Tibial nerve (tissue), 4 donors: ENCODE data around the gene ETNK2. TPM values are rescaled to one million over a fixed set of nuclear protein-coding genes. Genes with fewer than 3 reads are reported as not detected.
A peak's percentile ranks its signal among the peaks of the same experiment; 100 is the strongest.

Experiments used
- DNase-seq, 2 donors: peaks; one replicate each; pipeline ENCODE4 v3.0.0-alpha.2; 2019; ENCODE audit warnings: low spot score in 2 of 2
- H3K27ac ChIP-seq, 4 donors: fragments of 200-600 bp; sonication (generic) in 3 of 4; one replicate each; pipeline ENCODE4 v1.5.1; 2017 to 2019; ENCODE audit warnings: mild to moderate bottlenecking in 1 of 4
- H3K27me3 ChIP-seq, 2 donors: fragments of 200-600 bp; sonication (generic) in 1 of 2; one replicate each; pipeline versions ENCODE4 v1.5.1 to v1.6.0; 2017 to 2019
- H3K36me3 ChIP-seq, 3 donors: fragments of 200-600 bp; sonication (generic); one replicate each; pipeline ENCODE4 v1.5.1; 2018 to 2019
- H3K4me1 ChIP-seq, 4 donors: fragments of 200-600 bp; sonication (generic) in 3 of 4; one replicate each; pipeline ENCODE4 v1.5.1; 2017 to 2019
- H3K4me3 ChIP-seq, 4 donors: fragments of 200-600 bp; sonication (generic) in 3 of 4; one replicate each; pipeline ENCODE4 v1.5.1; 2017 to 2019; ENCODE audit warnings: mild to moderate bottlenecking in 1 of 4, moderate library complexity in 1 of 4
- H3K9me3 ChIP-seq, 4 donors: fragments of 200-600 bp; sonication (generic) in 3 of 4; one replicate each; pipeline ENCODE4 v1.5.1; 2017 to 2019
- EP300 ChIP-seq, 2 donors: sonication (generic); formaldehyde crosslinking; IDR thresholded peaks; one replicate each; pipeline ENCODE4 v1.6.1; 2017; ENCODE audit warnings: antibody characterized with exemption in 2 of 2, mild to moderate bottlenecking in 1 of 2
- POLR2A ChIP-seq, 2 donors: fragments of 450-650 bp; IDR thresholded peaks; one replicate each; pipeline ENCODE4 v1.6.1; 2017; ENCODE audit warnings: antibody characterized with exemption in 2 of 2, mild to moderate bottlenecking in 2 of 2, moderate library complexity in 2 of 2
- WGBS, 2 donors: methylation state at CpG; one replicate each; pipeline ENCODE4 v1.1.5; 2018; 5-methylcytosine and 5-hydroxymethylcytosine counted together
- total RNA-seq, 4 donors: library from RNA; depleted of rRNA; stranded (reverse); fragments of >200 nt; gene quantifications; one replicate each; pipeline ENCODE4 v1.1.0, GENCODE V29; 2016
- TF ChIP-seq, protein P1 (sequence below), 5 experiments: fragments of 200-600 bp in 3 of 5; fragments of 450-650 bp in 2 of 5; sonication (generic) in 3 of 5; IDR thresholded peaks; one replicate each; pipeline ENCODE4 v1.5.1; 2016 to 2019; ENCODE audit warnings: antibody characterized with exemption in 5 of 5, mild to moderate bottlenecking in 3 of 5, moderate library complexity in 2 of 5

The ETNK2 gene
- total RNA-seq, 4 donors from 2014 or later = 24.6 to 95.2 (median 67.8) TPM

DNA sequence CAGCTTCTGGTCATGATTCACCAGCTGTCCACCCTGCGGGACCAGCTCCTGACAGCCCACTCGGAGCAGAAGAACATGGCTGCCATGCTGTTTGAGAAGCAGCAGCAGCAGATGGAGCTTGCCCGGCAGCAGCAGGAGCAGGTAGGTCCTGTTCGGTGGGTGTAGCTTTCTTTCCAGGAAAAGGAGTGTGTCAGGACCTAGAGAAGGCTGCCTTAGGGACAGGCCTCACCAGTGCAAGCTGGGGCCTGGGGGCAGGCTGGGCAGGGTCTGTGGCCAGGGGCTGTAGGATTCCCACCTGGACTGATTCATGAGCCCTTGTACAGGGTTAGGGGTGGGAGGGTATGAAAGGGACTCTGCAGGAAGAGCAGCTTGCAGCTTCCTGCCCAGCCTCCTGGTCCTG lies 35.3 kb downstream of the ETNK2 start:
- H3K4me3 ChIP-seq = no peak overlapping the region
- no peak for TF ChIP-seq EP300 (IDR thresholded peaks at IDR 0.05)
- TF ChIP-seq, protein P1, sequence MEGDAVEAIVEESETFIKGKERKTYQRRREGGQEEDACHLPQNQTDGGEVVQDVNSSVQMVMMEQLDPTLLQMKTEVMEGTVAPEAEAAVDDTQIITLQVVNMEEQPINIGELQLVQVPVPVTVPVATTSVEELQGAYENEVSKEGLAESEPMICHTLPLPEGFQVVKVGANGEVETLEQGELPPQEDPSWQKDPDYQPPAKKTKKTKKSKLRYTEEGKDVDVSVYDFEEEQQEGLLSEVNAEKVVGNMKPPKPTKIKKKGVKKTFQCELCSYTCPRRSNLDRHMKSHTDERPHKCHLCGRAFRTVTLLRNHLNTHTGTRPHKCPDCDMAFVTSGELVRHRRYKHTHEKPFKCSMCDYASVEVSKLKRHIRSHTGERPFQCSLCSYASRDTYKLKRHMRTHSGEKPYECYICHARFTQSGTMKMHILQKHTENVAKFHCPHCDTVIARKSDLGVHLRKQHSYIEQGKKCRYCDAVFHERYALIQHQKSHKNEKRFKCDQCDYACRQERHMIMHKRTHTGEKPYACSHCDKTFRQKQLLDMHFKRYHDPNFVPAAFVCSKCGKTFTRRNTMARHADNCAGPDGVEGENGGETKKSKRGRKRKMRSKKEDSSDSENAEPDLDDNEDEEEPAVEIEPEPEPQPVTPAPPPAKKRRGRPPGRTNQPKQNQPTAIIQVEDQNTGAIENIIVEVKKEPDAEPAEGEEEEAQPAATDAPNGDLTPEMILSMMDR (IDR thresholded peaks at IDR 0.05) = no peak
- no peak for TF ChIP-seq POLR2A (IDR thresholded peaks at IDR 0.05)
- no peak for DNase-seq
- H3K27ac ChIP-seq = peak overlapping the region in 1 of 4 donors; percentile 1
- peaks cover 3 to 75% (median 8%) of the 10 kb centered on the region in 3 donors for H3K36me3 ChIP-seq
- H3K9me3 ChIP-seq = no peaks in the 10 kb centered on the region
- peaks cover 0 to 37% (median 3%) of the 10 kb centered on the region in 4 donors for H3K4me1 ChIP-seq
- no peaks in the 10 kb centered on the region for H3K27me3 ChIP-seq
- 89 to 94% methylated on average over 4 of the region's 4 CpGs for WGBS, 2 donors

DNA sequence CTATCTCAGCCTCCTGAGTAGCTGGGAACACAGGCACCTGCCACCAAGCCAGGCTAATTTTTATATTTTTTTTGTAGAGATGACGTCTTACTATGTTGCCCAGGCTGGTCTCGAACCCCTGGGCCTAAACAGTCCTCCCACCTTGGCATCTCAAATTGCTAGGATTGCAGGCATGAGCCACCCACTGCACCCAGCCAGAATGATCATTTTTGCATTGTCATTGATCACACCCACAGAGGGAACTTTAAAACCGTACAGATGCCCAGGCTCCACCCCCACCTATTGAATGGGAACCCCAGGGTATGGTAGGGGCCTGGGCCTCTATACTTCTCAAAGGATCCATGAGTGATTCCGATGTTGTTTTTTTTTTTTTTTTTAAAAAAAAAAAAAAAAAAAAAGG lies 36.7 kb downstream of the ETNK2 start:
- H3K4me1 ChIP-seq = peaks cover 0 to 51% (median 6%) of the 10 kb centered on the region in 4 donors
- H3K27ac ChIP-seq = no peak overlapping the region
- no peak overlapping the region for H3K4me3 ChIP-seq
- no peak for DNase-seq
- H3K36me3 ChIP-seq = peaks cover 3 to 61% (median 8%) of the 10 kb centered on the region in 3 donors
- H3K27me3 ChIP-seq = no peaks in the 10 kb centered on the region
- H3K9me3 ChIP-seq = no peaks in the 10 kb centered on the region
- TF ChIP-seq, protein P1 (IDR thresholded peaks at IDR 0.05) = no peak
- no peak for TF ChIP-seq POLR2A (IDR thresholded peaks at IDR 0.05)
- WGBS, 2 donors = 77 to 78% methylated on average over 4 of the region's 4 CpGs

DNA sequence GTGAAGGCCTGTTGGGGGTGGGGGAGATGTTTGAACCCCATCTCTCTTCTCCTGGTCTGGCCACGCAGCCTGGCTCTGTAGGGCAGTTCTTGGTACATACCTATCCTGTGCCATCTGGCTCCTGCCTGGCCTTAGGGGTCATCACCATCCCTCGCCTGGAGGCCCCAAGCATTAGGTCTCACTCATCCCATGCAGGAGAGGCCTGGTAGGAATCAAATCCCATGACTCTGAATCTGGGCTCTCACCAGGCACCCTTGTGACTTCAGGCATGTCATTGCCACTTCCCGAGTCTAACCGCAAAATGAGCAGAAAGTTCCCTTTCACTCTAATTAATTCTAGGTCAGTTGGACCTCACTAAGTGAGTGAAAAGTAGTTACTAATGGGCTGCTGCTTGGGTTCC lies 37.2 kb downstream of the ETNK2 start:
- Histone ChIP-seq H3K4me1 (peaks cover 0 to 51% (median 6%) of the 10 kb centered on the region in 4 donors), H3K27ac (peak overlapping the region in 2 of 4 donors; percentile 2 to 26), H3K27me3 (no peaks in the 10 kb centered on the region), H3K9me3 (no peaks in the 10 kb centered on the region), H3K36me3 (peaks cover 3 to 56% (median 8%) of the 10 kb centered on the region in 3 donors), H3K4me3 (no peak overlapping the region)
- TF ChIP-seq POLR2A (IDR thresholded peaks at IDR 0.05) (no peak), EP300 (IDR thresholded peaks at IDR 0.05) (no peak)
- TF ChIP-seq, protein P1 (IDR thresholded peaks at IDR 0.05) = no peak
- WGBS, 2 donors = 86 to 90% methylated on average over 4 of the region's 4 CpGs
- no peak for DNase-seq

DNA sequence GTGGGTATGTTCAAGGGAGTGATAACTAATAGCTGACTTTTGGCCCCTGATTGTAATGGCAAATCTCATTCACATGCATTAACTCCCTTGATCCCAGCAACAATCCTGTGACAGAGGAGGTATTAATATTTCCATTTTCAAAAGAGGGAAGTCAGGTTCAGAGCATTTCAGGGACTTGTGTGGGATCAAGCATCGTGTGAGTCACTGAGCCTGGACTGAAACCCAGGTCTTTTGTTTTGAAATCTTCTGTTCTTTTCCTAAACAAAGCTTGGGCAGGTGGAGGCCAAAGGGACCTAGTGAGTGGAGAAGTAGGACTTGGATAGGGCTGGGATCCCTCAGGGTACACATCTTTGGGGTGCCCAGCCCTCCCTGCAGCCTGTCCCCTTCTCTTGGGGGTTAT lies 37.9 kb downstream of the ETNK2 start:
- no peak for DNase-seq
- 33 to 69% methylated on average over 1 of the region's 1 CpG for WGBS, 2 donors
- Histone ChIP-seq H3K27me3 (no peaks in the 10 kb centered on the region), H3K36me3 (peaks cover 3 to 49% (median 8%) of the 10 kb centered on the region in 3 donors), H3K27ac (peak overlapping the region in 1 of 4 donors; percentile 27), H3K4me1 (peaks cover 3 to 57% (median 6%) of the 10 kb centered on the region in 4 donors), H3K4me3 (no peak overlapping the region), H3K9me3 (no peaks in the 10 kb centered on the region)
- TF ChIP-seq POLR2A (IDR thresholded peaks at IDR 0.05) (no peak), EP300 (IDR thresholded peaks at IDR 0.05) (no peak)
- TF ChIP-seq, protein P1 (IDR thresholded peaks at IDR 0.05) = no peak

DNA sequence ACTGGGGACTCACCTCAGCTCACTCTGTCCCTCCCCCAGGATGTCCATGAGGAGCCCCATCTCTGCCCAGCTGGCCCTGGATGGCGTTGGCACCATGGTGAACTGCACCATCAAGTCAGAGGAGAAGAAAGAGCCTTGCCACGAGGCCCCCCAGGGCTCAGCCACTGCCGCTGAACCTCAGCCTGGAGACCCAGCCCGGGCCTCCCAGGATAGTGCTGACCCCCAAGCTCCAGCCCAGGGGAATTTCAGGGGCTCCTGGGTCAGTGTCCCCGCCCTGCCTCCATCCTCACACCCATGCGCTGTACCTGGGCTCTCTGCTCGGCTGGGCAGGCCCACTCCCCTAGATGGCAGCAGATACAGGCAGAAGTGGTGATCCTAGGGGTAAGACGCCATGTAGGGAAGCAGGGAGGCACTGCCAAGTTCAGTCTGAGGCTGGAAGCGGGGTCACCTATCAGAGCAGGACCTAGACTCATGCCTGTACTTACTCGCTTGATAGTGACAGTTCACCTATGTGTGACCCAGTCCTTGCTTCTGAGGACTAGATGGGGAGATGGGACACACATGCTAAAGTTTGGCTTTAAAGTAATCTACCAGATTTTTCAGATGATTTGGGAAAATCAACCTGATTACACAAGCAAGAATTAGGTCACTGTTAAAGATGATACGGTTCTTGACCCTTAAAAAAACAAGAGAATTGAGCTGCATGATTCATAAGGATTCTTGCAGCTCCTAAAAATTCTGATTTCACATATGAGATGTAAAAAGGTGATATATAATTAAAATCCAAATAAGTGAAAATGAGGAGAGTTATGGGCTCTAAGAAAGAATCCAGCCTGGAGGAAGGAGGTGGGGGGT lies 38.7 kb downstream of the ETNK2 start:
- TF ChIP-seq POLR2A (IDR thresholded peaks at IDR 0.05) (no peak), EP300 (IDR thresholded peaks at IDR 0.05) (no peak)
- TF ChIP-seq, protein P1 (IDR thresholded peaks at IDR 0.05) = no peak
- Histone ChIP-seq H3K9me3 (no peaks in the 10 kb centered on the region), H3K4me3 (no peak overlapping the region), H3K27me3 (no peaks in the 10 kb centered on the region), H3K27ac (peak overlapping the region in 2 of 4 donors; percentile 27 to 33), H3K4me1 (peaks cover 3 to 65% (median 11%) of the 10 kb centered on the region in 4 donors), H3K36me3 (peaks cover 3 to 41% (median 8%) of the 10 kb centered on the region in 3 donors)
- no peak for DNase-seq
- WGBS, 2 donors = 84 to 85% methylated on average over 9 to 11 of the region's 11 CpGs
